Measurements from ENCODE around the gene ALK. TPM values are rescaled to one million over a fixed set of nuclear protein-coding genes. Genes with fewer than 3 reads are reported as not detected.

ALK gene
- total RNA-seq, 1 experiment from 2014 or later = 0.06 TPM

DNA sequence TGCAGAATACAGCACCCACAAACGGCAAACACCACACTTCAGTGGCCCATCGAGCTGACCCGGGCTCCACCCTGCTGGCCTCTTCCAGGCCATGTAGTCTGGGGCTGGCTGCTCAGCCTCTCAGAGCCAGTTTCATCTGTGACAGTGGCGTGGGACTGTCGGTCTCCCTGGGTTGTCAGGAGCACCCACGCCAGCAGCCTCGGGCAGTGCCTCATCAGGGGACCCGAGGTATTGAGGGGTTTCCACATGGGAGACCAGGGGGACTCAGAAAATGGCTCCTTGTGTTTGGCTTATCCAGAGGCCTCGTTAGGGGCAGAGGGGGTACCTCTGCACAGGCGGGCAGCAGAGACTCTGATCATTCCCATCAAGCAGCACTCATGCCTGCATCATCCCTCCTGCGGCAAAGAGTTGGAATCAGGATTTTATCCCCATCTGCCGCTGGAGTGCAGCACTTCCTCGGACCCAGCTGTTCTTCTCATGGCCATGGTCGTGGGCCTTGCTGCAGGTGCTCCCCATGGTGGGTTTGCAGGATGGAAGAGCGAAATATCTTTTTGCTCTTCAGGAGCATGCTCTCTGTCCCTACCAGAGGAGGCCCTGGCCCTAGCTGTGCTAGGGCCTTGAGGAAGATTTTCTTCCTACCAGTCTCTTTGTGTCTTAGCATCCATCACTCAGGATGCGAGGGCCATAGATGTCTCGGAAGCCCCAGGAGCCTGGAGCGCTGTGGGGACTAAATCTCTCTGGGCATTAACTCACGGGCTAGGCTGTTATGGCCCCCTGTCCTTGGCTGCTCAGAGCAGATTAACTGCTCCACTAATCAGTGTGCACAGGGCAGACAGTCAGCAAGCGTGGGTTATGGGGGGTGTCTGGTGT is 705.4 kb downstream of the ALK start:
- no peak for DNase-seq (ENCODE audit: low read depth)

DNA sequence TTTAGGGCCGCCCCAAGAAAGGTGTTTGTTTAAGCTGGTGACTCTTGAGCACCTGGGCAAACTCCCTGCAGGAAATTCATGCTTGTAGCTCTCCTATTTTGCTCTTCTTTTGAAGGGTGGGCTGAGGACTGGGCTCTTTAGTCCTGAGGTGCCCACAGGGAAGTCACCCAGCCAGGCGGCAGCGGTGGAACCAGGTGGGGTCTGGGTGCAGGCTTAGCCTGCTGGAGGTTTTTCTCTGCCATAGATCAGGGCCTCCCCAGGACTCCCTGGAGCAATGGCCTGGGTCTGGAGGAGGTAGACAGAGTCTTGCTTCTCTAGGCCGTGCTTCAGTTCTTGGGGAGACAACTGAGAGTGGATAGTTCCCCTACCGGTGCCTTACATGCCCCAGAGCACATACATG is 706.3 kb downstream of the ALK start:
- no peak for DNase-seq (ENCODE audit: low read depth)

DNA sequence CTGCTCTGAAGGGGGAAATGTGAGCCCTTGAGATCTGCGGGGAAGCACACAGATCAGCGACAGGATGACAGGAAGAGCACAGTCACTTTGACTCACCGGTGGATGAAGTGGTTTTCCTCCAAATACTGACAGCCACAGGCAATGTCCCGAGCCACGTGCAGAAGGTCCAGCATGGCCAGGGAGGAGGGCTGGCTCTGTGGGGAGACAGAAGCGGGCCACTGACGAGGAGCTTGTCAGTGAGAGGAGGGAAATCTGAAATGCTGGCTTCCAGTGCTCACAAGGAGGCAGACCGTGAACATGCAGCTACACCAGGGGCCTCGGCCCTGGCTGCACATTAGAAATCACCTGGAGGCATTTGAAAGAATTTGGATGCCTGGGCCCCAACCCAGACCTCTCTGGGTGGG is 707.5 kb downstream of the ALK start:
- peak; percentile 84 for DNase-seq (ENCODE audit: low read depth)

DNA sequence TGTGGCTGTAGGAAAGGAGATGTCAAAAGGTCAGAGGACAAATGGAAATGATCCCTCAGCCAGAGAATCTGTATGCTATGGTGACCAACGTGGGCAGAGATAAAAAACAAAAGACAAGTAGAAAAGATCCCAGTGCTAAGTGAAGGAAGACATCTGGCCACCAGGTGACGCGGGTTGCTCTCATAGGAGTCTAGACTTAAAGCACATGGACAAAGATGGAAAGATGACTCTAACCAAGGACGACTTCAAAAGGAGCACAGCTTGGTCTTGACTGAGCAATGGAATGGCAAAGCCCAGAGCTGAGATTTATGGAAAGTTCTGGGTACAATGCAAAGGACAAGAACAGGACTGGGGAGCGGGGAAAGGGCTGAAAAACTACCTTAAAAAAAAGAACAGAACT is 709.4 kb downstream of the ALK start:
- DNase-seq (ENCODE audit: low read depth) = no peak

DNA sequence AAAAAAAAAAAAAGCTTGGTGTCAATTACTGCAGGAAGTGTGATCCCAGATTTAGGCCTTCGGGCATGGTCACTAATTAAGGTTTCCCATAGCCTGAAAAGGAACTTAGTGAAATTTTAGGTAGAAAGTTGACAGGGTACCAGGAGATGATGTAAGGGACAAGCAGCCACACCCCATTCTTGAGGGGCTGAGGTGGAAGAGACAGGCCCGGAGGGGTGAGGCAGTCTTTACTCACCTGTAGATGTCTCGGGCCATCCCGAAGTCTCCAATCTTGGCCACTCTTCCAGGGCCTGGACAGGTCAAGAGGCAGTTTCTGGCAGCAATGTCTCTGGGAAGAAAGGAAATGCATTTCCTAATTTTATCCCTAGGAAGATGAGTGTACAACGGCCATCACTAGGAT is 711.8 kb downstream of the ALK start:
- DNase-seq (ENCODE audit: low read depth) = no peak

DNA sequence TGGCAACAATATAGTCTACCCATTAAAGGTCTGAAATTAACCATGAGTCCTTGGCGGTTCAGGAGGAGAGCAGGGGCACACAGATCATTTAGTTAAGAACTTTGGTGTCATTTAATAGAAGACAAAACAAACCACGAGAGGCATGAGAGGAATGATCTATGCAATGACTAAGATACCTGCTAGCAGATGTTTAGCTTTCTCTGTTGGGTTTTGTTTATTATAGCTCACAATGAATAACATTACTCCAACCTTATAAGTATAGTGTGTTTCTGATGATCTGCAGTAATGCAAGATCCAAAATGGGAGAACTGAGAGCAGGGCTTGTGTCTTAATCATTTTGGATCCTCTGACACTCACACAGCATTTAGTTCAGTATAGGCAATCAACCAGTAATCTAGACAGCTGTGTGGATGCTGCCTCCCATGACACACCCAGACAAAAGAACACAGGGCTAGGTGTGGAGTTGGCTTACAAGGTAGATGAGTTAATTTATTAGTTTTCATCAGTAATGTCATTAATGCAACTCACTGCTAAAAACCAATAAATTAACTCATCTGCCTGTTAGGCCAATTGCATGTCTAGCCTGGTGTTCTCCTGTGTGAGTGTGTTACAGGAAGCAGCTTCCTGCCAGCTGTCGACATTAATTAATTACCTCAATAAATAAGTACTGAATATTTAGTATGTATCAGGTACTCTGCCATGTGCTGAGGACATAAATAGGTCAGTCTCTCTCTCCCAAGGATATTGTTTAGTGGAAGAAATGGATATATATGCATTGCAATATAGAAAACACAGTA is 713.8 kb downstream of the ALK start:
- DNase-seq (ENCODE audit: low read depth) = no peak

DNA sequence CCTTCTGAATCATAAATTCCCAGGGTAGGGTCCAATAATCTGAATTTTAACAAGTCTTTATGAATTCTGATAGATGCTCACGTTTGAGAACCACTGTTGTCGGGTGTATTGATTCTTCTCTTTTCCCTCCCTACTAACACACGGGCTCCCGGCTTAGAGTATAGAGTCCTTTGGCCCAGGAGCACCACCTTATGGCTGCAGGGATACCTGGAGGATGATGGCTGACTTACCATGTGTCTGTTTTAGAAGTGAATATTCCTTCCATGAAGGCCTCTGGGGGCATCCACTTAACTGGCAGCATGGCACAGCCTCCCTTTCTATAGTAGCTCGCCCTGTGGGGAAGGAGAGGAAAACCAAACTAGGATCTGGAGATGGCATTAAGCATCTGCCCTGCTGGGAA is 714.4 kb downstream of the ALK start:
- DNase-seq (ENCODE audit: low read depth) = no peak

DNA sequence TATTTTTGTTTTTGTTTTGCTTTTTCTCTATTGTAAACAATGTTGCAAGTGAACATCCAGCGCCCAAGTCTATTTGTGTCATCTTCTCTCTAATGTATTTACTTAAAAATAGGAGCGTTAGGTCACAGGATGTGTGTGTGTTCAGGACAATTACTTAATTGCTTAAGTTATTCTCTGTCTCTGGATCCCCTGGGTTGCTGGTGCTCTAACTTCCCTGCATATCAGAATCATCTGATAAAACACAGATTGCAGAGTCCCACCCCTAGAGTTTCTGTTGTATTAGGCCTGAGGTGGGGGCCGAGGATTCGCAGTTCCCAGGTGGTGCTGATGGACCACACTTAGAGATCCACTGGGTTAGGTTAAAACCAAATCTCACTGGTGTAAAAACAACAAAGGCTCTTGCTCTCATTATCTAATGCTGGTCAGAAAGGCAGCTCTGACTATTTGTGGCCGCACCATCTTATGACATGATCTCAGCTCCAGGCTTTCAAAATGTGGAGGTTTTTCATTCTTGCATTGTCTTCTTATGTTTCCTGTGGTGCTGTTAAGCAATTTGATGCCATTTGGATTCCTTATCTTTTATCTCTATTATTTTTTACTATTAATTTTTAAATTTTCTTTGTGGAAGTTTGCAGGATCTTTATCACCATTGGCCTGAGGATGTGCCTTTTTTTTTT is 718.4 kb downstream of the ALK start:
- DNase-seq (ENCODE audit: low read depth) = no peak

DNA sequence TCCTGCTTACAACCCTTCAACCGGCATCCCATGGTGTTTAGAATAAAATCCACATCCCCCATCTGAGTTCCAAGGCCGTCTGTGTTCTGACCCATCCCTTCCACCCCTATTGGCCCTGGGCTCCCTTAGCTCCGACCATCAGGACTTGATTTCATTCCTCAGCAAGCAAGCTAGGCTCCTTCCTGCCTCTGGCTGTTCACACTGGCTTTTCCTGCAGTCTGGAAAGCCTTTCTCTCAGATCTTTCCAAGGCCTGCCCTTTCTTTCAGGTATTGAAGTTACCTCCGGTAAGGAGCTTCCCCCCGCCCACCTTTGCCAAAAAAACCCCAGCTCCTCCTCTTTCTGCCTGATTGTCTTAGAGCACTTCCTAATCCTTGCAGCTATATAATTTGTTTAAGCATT is 719.4 kb downstream of the ALK start:
- DNase-seq (ENCODE audit: low read depth) = no peak

DNA sequence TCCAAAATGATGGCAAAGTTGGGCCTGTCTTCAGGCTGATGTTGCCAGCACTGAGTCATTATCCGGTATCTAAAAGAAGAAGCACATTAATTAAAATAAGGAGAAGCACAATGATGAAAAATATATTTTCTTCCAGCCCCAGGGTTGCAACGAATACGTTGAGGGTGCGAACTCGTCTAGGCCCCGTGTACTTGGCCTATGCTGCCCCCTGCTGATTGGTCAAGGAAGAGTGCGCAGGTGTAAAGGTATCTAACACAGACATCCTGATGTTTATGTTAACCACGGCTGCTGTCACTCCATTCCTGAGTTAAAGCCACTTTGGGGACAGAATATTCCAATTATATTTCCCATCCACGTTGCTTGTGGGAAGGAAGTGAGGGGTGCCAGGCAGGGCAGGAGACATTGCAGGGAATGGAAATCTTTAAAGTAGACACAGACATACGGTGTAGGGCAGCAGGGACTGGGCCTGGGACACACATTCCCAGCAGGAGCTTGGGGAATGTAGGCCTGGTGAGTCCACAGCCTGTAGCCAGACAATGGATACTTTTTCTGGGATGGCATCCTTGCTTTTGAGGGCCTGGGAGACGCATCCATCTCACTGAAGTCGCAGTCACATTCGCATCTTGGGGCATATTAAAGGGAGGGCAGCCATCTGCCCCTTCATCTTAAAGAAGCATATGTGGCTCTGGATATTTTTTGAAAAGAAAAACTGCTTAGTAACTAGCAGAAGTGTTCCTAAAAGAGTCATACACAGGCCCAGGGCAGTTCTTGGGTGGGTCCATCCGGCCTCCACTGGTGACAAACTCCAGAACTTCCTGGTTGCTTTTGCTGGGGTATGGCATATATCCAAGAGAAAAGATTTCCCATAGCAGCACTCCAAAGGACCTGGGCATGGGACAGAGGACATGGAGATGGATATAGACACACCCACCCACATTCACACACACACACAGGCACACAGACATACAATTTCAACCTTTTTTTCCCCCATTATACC is 724.3 kb downstream of the ALK start:
- peak; percentile 54 for DNase-seq (ENCODE audit: low read depth)

DNA sequence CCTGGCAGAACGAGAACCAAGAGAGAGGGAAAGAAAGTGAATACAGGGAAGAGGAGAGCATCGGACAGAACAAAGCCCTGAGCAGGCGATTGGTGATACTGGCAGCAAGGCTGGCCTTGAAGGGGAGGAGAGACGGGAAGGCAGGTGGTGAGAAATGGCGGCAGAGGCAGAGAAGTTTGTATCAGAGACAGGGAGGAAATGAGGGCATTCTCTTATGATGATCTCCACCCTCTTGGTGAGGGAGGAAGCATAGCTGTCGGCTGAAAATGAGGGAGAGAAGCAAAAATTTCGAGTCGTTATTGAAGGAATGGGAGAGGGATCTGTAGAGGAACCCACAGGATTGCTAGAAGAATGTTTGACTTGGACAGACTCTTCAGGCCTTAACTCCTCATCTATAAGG is 725.6 kb downstream of the ALK start:
- no peak for DNase-seq (ENCODE audit: low read depth)

DNA sequence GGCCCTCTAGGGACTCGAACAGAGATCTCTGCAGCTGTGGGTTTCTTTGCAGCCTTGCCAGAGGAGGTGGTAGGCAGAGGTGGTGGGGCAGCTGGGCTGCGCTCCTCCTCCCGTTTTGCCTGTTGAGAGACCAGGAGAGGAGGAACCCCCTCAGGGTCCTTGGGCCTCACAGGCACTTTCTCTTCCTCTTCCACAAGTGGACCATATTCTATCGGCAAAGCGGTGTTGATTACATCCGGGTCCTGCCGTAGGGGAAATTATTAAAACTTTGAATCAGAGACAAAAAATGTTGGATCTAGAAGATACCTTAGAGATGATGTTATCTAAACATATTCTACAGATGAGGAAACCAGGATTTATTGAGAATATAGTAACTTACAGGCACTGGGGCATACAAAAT is 727.7 kb downstream of the ALK start:
- DNase-seq (ENCODE audit: low read depth) = no peak

DNA sequence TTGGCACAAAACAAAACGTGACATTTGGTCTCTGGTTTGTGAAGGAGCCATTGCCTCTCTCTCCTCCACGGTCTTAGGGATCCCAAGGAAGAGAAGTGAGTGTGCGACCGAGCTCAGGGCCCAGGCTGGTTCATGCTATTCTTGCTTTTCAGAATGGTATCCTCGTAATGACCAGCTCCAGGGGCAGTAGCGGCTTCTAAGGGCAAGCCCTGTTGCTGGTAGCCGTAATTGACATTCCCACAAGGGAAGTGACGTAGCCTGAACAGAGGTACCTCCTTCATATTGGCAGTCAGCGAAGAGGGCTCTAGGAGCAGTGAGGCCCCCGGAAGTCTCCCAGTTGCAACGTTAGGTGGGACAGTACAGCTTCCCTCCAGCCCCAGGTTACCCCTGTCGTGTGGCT is 728.3 kb downstream of the ALK start:
- DNase-seq (ENCODE audit: low read depth) = no peak

DNA sequence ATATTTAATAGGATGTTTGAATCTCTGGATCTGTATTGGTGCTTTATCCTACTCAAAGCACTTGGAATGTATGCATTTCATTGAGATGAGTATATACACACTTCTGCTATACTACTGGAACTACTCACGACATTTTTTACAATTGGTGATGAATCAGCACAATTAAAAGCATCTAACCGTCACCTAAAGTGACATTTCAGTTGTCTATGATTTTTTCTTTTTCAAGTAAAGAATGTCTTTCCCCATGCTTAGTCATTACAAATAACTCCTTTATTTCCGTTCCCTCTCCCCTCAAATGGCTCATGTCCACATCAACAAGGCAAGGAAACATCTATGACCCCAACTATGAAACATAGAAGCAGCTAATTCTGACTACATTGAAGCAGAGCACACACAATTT is 728.9 kb downstream of the ALK start:
- DNase-seq (ENCODE audit: low read depth) = peak; percentile 84

DNA sequence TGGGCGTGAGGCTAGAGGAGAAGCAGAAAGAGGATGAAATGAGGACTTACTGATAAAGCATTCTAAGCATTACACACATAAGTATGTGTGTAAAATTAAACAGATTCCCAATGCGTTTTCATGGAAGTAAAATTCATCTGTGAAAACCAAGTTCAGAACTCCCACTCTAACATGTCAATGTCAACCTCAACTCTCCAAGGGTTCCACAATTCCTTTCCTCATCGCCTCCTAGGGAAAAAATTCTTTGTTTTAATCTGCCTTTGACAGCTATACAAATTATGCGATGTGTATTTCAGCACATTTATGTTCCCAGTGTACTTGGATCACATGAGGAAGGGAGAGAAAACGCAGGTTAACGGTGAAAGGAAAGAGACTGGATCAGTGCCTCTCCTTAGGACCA is 729.6 kb downstream of the ALK start:
- no peak for DNase-seq (ENCODE audit: low read depth)

DNA sequence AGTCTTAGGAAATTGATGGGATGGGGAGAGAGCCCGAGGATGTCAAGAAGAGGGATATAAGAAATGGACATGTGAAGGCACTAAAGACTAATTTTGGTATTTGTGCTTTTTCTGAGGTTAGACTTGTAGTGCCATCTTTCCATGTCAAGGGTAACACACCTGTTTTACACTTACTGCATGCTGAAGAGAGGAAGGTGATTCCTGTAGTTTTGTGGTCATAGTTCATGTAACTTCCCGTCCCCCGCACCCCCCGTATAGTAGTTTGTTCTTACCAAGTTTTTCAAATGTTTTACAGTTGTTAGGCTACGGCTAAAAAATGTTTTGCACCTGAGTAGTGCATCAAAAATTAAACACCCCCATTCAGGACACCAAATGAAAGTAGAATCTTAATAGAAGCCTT is 732.3 kb downstream of the ALK start:
- no peak for DNase-seq (ENCODE audit: low read depth)

DNA sequence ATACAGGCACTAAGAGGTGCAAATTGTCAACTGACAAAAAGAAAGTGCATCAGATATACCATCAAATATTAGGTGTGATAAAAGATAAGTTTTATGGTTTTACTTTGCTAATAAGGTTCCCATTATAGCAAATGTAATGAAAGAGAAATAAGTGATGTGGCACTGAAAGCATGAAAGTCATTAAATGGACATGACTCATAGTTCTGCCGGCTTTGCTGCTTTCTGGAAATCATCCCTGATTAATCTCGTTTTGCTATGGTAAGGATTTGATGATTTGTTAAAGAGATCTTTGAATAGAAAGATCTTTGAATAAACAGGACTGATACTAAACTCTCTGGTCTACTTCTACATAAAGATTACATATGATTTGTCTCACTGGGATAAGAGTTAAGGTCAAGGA is 733.5 kb downstream of the ALK start:
- DNase-seq (ENCODE audit: low read depth) = no peak

DNA sequence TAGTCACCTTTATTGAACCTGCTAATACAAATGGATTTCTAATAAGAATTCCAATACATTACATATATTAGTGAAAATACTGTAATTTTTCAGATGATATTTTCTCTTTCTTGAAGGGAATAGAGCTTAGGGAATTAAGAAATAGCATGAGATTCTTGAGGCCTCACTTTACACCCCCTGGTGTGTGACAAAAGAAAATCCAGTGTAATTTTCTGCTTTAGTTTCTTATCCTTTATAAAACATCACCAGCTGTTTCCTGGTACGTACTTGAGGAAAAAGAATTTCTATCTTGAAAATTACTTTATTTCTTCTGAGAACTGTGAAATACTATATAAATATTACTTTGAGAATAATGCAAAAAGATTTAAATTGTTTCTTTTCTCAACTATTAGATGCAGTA is 734.6 kb downstream of the ALK start:
- no peak for DNase-seq (ENCODE audit: low read depth)

DNA sequence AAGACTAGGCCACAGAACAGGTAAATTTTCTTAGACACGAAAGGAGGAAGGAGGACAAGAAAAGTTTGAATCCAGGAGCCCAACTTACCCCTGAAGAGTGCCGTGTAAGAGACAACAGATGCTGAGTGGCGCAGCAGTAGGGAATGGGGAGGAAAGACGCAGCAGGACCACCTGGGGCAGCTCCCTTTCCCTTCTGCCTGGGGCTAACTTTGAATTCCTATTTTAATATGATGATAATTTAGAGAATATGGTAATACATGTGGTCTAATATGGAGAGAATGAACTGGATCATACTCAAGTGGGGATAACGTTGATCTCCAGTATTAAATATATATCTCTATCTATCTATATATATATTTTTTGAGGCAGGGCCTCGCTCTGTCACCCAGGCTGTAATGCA is 736.9 kb downstream of the ALK start:
- no peak for DNase-seq (ENCODE audit: low read depth)

DNA sequence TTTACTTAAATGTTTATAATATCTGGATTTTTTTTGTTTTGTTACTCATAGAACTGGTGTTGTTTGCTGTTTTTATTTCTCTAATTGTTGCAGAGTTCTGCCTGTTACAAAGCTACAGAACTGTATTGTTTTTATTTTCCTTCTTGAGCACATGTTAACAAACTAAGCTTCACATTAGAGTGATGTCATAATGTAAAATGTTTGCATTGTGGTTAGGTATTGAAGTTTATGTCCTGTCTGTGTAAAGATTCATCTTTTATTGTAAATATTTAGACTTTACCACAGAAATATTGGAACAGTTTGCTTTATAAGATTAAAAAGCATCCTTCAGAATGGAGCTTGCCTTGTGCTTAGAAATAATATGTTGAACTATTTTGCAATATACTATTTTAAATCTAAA is 738.5 kb downstream of the ALK start:
- DNase-seq (ENCODE audit: low read depth) = no peak

DNA sequence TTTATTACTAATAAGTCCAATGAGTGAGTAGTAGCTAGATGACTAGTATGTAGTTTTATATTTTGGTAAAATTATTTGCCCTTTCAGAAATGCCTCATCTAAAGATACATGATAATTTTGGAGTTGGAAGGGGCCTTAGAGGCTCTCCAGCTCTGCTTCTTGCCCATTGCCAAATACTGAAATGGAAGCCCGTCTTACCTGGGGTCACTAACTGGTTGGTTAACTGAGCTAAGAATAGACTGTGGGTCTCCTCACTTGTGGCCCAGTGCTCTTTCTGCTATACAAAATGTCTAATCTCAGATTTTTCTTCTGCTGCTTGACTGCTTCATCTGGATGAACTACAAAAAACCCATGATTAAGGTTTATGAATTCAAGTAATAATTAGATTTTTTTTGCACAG is 739.1 kb downstream of the ALK start:
- no peak for DNase-seq (ENCODE audit: low read depth)

Data from HT1080 (cell line).